Cardiac ventricle fibroblast (primary cell): ENCODE data around the gene SCN5A. TPM values are rescaled to one million over a fixed set of nuclear protein-coding genes. Genes with fewer than 3 reads are reported as not detected.

Source experiments
- total RNA-seq: library from RNA; depleted of rRNA; stranded (reverse); fragments of >200 nt; gene quantifications from 2 replicates; pipeline ENCODE4 v1.2.3, GENCODE V29; 2015

The SCN5A gene
- 0.05 and 0.44 TPM in 2 replicates for total RNA-seq

DNA sequence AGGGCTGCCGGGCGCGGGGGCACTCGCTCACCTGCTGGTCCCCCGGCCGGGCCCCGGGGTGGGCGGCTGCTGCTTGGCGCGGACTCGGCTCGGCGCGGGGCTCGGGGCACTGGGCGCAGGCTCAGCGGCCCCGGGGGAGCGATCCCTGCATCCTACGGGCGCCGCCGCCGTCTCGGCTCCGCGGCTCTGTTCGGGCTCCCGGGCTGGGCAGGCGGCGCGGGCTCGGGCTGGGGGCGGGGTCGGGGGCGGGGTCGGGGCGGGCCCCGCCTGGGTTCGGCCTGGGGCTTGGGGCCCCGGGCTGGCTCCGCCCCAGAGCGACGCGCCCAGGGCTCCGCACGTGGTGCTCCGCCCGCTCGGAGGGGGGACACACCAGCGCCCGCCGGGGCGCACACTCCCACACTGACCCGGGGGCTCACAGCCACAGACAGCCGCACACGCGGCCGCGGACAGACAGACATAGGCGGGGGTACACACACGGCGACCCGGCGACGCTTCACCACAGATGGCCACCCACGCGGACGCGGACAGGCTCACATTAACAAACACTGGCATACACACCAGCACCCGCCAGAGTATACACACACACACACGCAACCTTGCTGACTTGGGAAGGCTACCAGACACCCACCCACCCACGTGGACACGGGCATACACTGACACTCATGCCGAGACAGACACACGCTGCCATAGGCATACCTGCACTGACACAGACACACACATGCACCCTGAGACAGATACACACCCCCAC is at the start of gene SCN5A:
Gene SCN5A, minus strand, starts transcription at position 188 of the 748 bp plus-strand sequence. CDS start 16,380 bp downstream, outside the sequence.

Other genes with a start within 250 kb of the SCN5A start
- gene ACVR2B, start 195.8 kb downstream of the SCN5A start, total RNA-seq, result 1.5 and 1.7 TPM in 2 replicates
- 4.4 and 7.2 TPM in 2 replicates for gene EXOG, start 153.3 kb downstream of the SCN5A start, total RNA-seq
- gene SCN10A, start 166.5 kb upstream of the SCN5A start, total RNA-seq, result not detected in 2 replicates